GM12878 (cell line): ENCODE results near the gene CCDC182. TPM values are rescaled to one million over a fixed set of nuclear protein-coding genes. Genes with fewer than 3 reads are reported as not detected.

Source experiments
- ATAC-seq: fragments of 200-7000 bp; cut with Tn5 transposase; 3 replicates; pipeline ENCODE4 v1.9.1; 2020; ENCODE audit warnings: mild to moderate bottlenecking, moderate library complexity
- BruUV-seq: library from RNA; stranded (reverse); fragments of 400-500 nt; replicated peaks from 2 replicates; lab custom pipeline; 2021; lab: Mats Ljungman, UMichigan
- CTCF ChIA-PET: fragments of 300-600 bp; sonication (Branson Sonifier 250); formaldehyde crosslinking; extraction: SDS; loops from one replicate; lab custom pipeline; 2021; ENCODE audit warnings: inconsistent platforms; lab: Yijun Ruan, JAX
- POLR2A ChIA-PET: fragments of 350-600 bp; formaldehyde crosslinking; extraction: SDS; loops from one replicate; lab custom pipeline; 2021; ENCODE audit warnings: inconsistent platforms; lab: Charles Lee
- RAD21 ChIA-PET: fragments of 300-600 bp; sonication (Branson Sonifier 250); formaldehyde crosslinking; loops from one replicate; lab custom pipeline; 2023; ENCODE audit warnings: antibody characterized with exemption; ENCODE audit not compliant: unreplicated experiment; lab: Charles Lee
- SMC1A ChIA-PET: fragments of 300-600 bp; sonication (Branson Sonifier 250); formaldehyde crosslinking; loops from one replicate; lab custom pipeline; 2023; ENCODE audit not compliant: unreplicated experiment, uncharacterized antibody; lab: Charles Lee
- DNase-seq: peaks from one replicate; pipeline ENCODE4 v3.0.0-alpha.2; 2011; ENCODE audit warnings: low read depth, low spot score
- FAIRE-seq: peaks from 3 replicates; lab custom pipeline; 2011; peaks lifted over from hg19 to GRCh38; lab: Jason Lieb, UNC
- H2AFZ ChIP-seq: 2 replicates; pipeline ENCODE4 v1.6.0; 2011; ENCODE audit warnings: low read depth, low read length, control low read depth; ENCODE audit not compliant: control insufficient read depth
- H3K27ac ChIP-seq: 2 replicates; pipeline ENCODE4 v1.5.1; 2011; ENCODE audit warnings: control low read depth; ENCODE audit not compliant: control insufficient read depth, insufficient read depth
- H3K27me3 ChIP-seq, 2 experiments: replicated peaks in 1 of 2; 2 replicates each; pipeline versions ENCODE4 v1.6.0 to v1.6.1; 2011; ENCODE audit warnings: low read length in 1 of 2; ENCODE audit not compliant: control insufficient read depth in 2 of 2, insufficient read depth in 2 of 2
- H3K36me3 ChIP-seq, 2 experiments: 2 replicates each; pipeline ENCODE4 v1.5.1; 2011; ENCODE audit warnings: low read length in 1 of 2; ENCODE audit not compliant: control insufficient read depth in 2 of 2, insufficient read depth in 2 of 2
- H3K4me1 ChIP-seq: 2 replicates; pipeline ENCODE4 v1.6.1; 2011; ENCODE audit warnings: mild to moderate bottlenecking, low read length, moderate library complexity, mixed read lengths; ENCODE audit not compliant: control insufficient read depth, insufficient read depth
- H3K4me2 ChIP-seq: 2 replicates; pipeline ENCODE4 v1.6.0; 2011; ENCODE audit warnings: control low read depth; ENCODE audit not compliant: control insufficient read depth, insufficient read depth
- H3K4me3 ChIP-seq: fragments of 200-600 bp; sonication (generic); 2 replicates; pipeline ENCODE4 v1.5.1; 2016
- H3K79me2 ChIP-seq: 2 replicates; pipeline ENCODE4 v1.6.0; 2011; ENCODE audit warnings: low read length; ENCODE audit not compliant: control insufficient read depth, insufficient read depth
- H3K9ac ChIP-seq: 2 replicates; pipeline ENCODE4 v1.8.0; 2011; ENCODE audit warnings: low read length, control low read depth, mixed read lengths; ENCODE audit not compliant: control insufficient read depth, insufficient read depth
- H3K9me3 ChIP-seq: replicated peaks from 3 replicates; pipeline ENCODE4 v1.5.1; 2011; ENCODE audit warnings: mild to moderate bottlenecking, low read length; ENCODE audit not compliant: control insufficient read depth, insufficient read depth
- H4K20me1 ChIP-seq: 2 replicates; pipeline ENCODE4 v1.6.0; 2011; ENCODE audit not compliant: control insufficient read depth, insufficient read depth
- BHLHE40 ChIP-seq, 2 experiments: fragments of 450-650 bp in 1 of 2; IDR thresholded peaks; 2 replicates each; pipeline ENCODE4 v1.6.1; 2011 to 2017; ENCODE audit warnings: low read depth in 2 of 2, borderline replicate concordance in 1 of 2, improper control_type of control experiment in 1 of 2, low read length in 1 of 2, mild to moderate bottlenecking in 1 of 2
- CBX5 ChIP-seq: sonication (generic); IDR thresholded peaks from 2 replicates; pipeline ENCODE4 v1.6.1; 2016; ENCODE audit warnings: low read depth, moderate library complexity, mild to moderate bottlenecking, inconsistent platforms
- E4F1 ChIP-seq: fragments of 450-650 bp; IDR thresholded peaks from 2 replicates; pipeline ENCODE4 v1.6.1; 2018; ENCODE audit warnings: borderline replicate concordance, mild to moderate bottlenecking; ENCODE audit not compliant: partially characterized antibody
- IKZF1 ChIP-seq: fragments of 450-650 bp; conservative IDR thresholded peaks from 2 replicates; pipeline ENCODE4 v1.6.1; 2017; ENCODE audit warnings: antibody characterized with exemption, mild to moderate bottlenecking
- IRF5 ChIP-seq: fragments of 450-650 bp; IDR thresholded peaks from 2 replicates; pipeline ENCODE4 v1.6.1; 2017; ENCODE audit warnings: borderline replicate concordance
- MEF2B ChIP-seq: fragments of 450-650 bp; IDR thresholded peaks from 2 replicates; pipeline ENCODE4 v1.6.1; 2018; ENCODE audit warnings: mild to moderate bottlenecking, moderate library complexity; ENCODE audit not compliant: partially characterized antibody, poor library complexity, severe bottlenecking
- POLR2AphosphoS5 ChIP-seq: IDR thresholded peaks from 2 replicates; pipeline ENCODE4 v1.6.1; 2011; ENCODE audit warnings: mild to moderate bottlenecking, low read length, inconsistent platforms
- RAD51 ChIP-seq: fragments of 450-650 bp; IDR thresholded peaks from 2 replicates; pipeline ENCODE4 v1.6.1; 2016; ENCODE audit warnings: moderate library complexity, mild to moderate bottlenecking, inconsistent platforms
- SIX5 ChIP-seq: IDR thresholded peaks from 2 replicates; pipeline ENCODE4 v1.6.1; 2011; ENCODE audit warnings: mild to moderate bottlenecking, low read depth, low read length, moderate library complexity; ENCODE audit not compliant: severe bottlenecking
- SMC3 ChIP-seq: IDR thresholded peaks from 2 replicates; pipeline ENCODE4 v1.6.1; 2011; ENCODE audit warnings: low read length, improper control_type of control experiment, borderline replicate concordance
- SREBF2 ChIP-seq: IDR thresholded peaks from 2 replicates; pipeline ENCODE4 v1.6.1; 2012; ENCODE audit warnings: mild to moderate bottlenecking, low read length
- WGBS: methylation state at CpG from one replicate; pipeline ENCODE4 v1.1.6; 2016; ENCODE audit warnings: low lambda C conversion rate; ENCODE audit not compliant: insufficient replicate concordance, insufficient coverage; ENCODE audit errors: missing lambda C conversion rate; 5-methylcytosine and 5-hydroxymethylcytosine counted together
- in situ Hi-C: fragments of 300-500 bp; cut with MboI; formaldehyde crosslinking; loops from 9 replicates; pipeline ENCODE4 v1.14.3; 2018; ENCODE audit warnings: mixed read lengths
- intact Hi-C: fragments of 100-400 bp; cut with micrococcal nuclease; formaldehyde crosslinking; loops from one replicate; pipeline ENCODE4 v1.14.2; 2022; ENCODE audit not compliant: unreplicated experiment
- polyA plus RNA-seq, 11 experiments: library from polyadenylated mRNA; depleted of rRNA in 4 of 11; unstranded in 6 of 11; stranded (reverse) in 5 of 11; fragments of >200 nt; fragmentation: Nextera tagmentation in 4 of 11; fragmentation: Illumina TruSeq in 1 of 11; extraction: Ambion mirVana in 4 of 11; extraction: Trizol in 1 of 11; gene quantifications; 1 replicate in 1 of 11; 2 replicates in 10 of 11; pipeline versions ENCODE4 v1.2.1 to v1.2.3, GENCODE V29; 2011 to 2016; ENCODE audit warnings: inconsistent platforms in 2 of 11, missing spikeins in 2 of 11, low read depth in 1 of 11
- total RNA-seq, 4 experiments: library from RNA; depleted of rRNA in 3 of 4; stranded (reverse); fragments of >200 nt in 3 of 4; fragmentation: Illumina TruSeq in 1 of 4; extraction: Trizol in 1 of 4; gene quantifications; 2 replicates each; pipeline versions ENCODE4 v1.2.1 to v1.2.3, GENCODE V29; 2013 to 2021

The CCDC182 gene
- total and polyA plus RNA-seq, 10 of the 15 experiments (the other 5 are each of a cell fraction or from before 2014, with no cell fraction given) = not detected

GRCh38 chr17:57737450-57737849, 7.6 kb downstream of the CCDC182 start:
- DNase-seq (no peak), ATAC-seq (no peak), FAIRE-seq (no peak)
- ChIA-PET CTCF (interaction anchor here (1.8 kb wide), 1 partner anchor 494 kb away, joined by 6 read pairs; no protein-coding TSS in a partner anchor), RAD21 (no interaction called here), POLR2A (no interaction called here), SMC1A (interaction anchor here (1.3 kb wide), 1 partner anchor 495 kb away, joined by 4 read pairs; no protein-coding TSS in a partner anchor)
- H3K27ac ChIP-seq = no peak overlapping the region
- H3K36me3 ChIP-seq = no peaks in the 10 kb centered on the region
- intact Hi-C loops = no loop called here
- no peak overlapping the region for H2AFZ ChIP-seq
- H3K4me2 ChIP-seq = no peak overlapping the region
- peaks cover 18% of the 10 kb centered on the region for H3K4me1 ChIP-seq
- no peaks in the 10 kb centered on the region for H3K9me3 ChIP-seq
- in situ Hi-C loops = no loop called here
- H3K4me3 ChIP-seq = no peak overlapping the region
- H3K79me2 ChIP-seq = no peaks in the 10 kb centered on the region
- H3K27me3 ChIP-seq = no peaks in the 10 kb centered on the region
- peak in 1 of 2 experiments; percentile 12; a peak in 1 of 4 replicates for TF ChIP-seq BHLHE40 (IDR thresholded peaks at IDR 0.05; ENCODE audit: borderline replicate concordance in 1 of 2, low read depth in 2 of 2, low read length in 1 of 2)
- TF ChIP-seq RAD51 = peak; percentile 62; the same call in 1 of the 2 replicates
- no peak for TF ChIP-seq MEF2B
- 3% methylated on average over 3 of the region's 3 CpGs for WGBS
- no peak overlapping the region for H3K9ac ChIP-seq
- H4K20me1 ChIP-seq = no peaks in the 10 kb centered on the region
- BruUV-seq = no TSS peak

GRCh38 chr17:57735707-57736106, 9.4 kb downstream of the CCDC182 start:
- Histone ChIP-seq H3K4me3 (no peak overlapping the region), H3K36me3 (no peaks in the 10 kb centered on the region), H2AFZ (peak overlapping the region; percentile 46), H3K79me2 (no peaks in the 10 kb centered on the region), H3K27me3 (no peaks in the 10 kb centered on the region; a peak in 1 of 4 replicates), H3K4me1 (peaks cover 18% of the 10 kb centered on the region), H3K9me3 (no peaks in the 10 kb centered on the region), H4K20me1 (no peaks in the 10 kb centered on the region), H3K27ac (peak overlapping the region; percentile 61), H3K4me2 (peak overlapping the region; percentile 65; the same call in 1 of the 2 replicates), H3K9ac (peak overlapping the region; percentile 8; the same call in 1 of the 2 replicates)
- intact Hi-C loops = no loop called here
- FAIRE-seq (peak; percentile 78), ATAC-seq (peak; percentile 72), DNase-seq (no peak)
- in situ Hi-C loops = no loop called here
- WGBS = 66% methylated on average over 6 of the region's 6 CpGs
- POLR2A ChIA-PET = no interaction called here
- RAD21 ChIA-PET = interaction anchor here (1.2 to 1.4 kb wide), 2 partner anchors 198 to 492 kb away, joined by 3 to 5 read pairs; no protein-coding TSS in a partner anchor
- SMC1A ChIA-PET = no interaction called here
- BruUV-seq = no TSS peak
- CTCF ChIA-PET = interaction anchor here (1.0 kb wide), 1 partner anchor 603 kb away, joined by 3 read pairs; no protein-coding TSS in a partner anchor
- TF ChIP-seq POLR2AphosphoS5 (no peak), IRF5 (no peak), SREBF2 (no peak), E4F1 (no peak), SMC3 (peak; percentile 26; the same call in 1 of the 2 replicates), IKZF1 (no peak), CBX5 (no peak), SIX5 (no peak)
